Neutrophil (primary cell): ENCODE results near the gene CACNA2D3.

Experiments
- H3K27ac ChIP-seq: fragments of 200-600 bp; sonication (generic); 2 replicates; pipeline ENCODE4 v1.5.1; 2016; ENCODE audit warnings: mild to moderate bottlenecking, moderate library complexity
- H3K27me3 ChIP-seq: fragments of 200-600 bp; sonication (generic); 2 replicates; pipeline ENCODE4 v1.6.0; 2016; ENCODE audit warnings: mild to moderate bottlenecking
- H3K36me3 ChIP-seq: fragments of 200-600 bp; sonication (generic); 2 replicates; pipeline ENCODE4 v1.5.1; 2017
- H3K4me1 ChIP-seq, 2 experiments: fragments of 200-600 bp in 1 of 2; sonication (generic) in 1 of 2; 1 replicate in 1 of 2; 2 replicates in 1 of 2; pipeline versions ENCODE4 v1.5.1 to v1.6.1; 2013 to 2016; ENCODE audit warnings: low read depth in 1 of 2, low read length in 1 of 2, mild to moderate bottlenecking in 1 of 2, moderate library complexity in 1 of 2; ENCODE audit not compliant: control insufficient read depth in 1 of 2, insufficient read depth in 1 of 2
- H3K4me3 ChIP-seq, 2 experiments: fragments of 200-600 bp in 1 of 2; sonication (generic) in 1 of 2; 1 replicate in 1 of 2; 2 replicates in 1 of 2; pipeline ENCODE4 v1.5.1; 2013 to 2016; ENCODE audit warnings: low read depth in 1 of 2, low read length in 1 of 2, mild to moderate bottlenecking in 1 of 2, moderate library complexity in 1 of 2
- H3K9me3 ChIP-seq: fragments of 200-600 bp; sonication (generic); 2 replicates; pipeline ENCODE4 v1.5.1; 2016
- TF ChIP-seq, protein P1 (sequence below): fragments of 200-600 bp; sonication (generic); IDR thresholded peaks from 2 replicates; pipeline ENCODE4 v1.5.1; 2016; ENCODE audit warnings: antibody characterized with exemption

CACNA2D3 gene

GRCh38 chr3:54294214-54294613 lies 171.9 kb downstream of the CACNA2D3 start:
- Histone ChIP-seq H3K36me3 (no peaks in the 10 kb centered on the region), H3K4me3 (no peak overlapping the region), H3K4me1 (no peaks in the 10 kb centered on the region), H3K27me3 (no peaks in the 10 kb centered on the region), H3K27ac (no peak overlapping the region), H3K9me3 (no peaks in the 10 kb centered on the region)
- TF ChIP-seq, protein P1, sequence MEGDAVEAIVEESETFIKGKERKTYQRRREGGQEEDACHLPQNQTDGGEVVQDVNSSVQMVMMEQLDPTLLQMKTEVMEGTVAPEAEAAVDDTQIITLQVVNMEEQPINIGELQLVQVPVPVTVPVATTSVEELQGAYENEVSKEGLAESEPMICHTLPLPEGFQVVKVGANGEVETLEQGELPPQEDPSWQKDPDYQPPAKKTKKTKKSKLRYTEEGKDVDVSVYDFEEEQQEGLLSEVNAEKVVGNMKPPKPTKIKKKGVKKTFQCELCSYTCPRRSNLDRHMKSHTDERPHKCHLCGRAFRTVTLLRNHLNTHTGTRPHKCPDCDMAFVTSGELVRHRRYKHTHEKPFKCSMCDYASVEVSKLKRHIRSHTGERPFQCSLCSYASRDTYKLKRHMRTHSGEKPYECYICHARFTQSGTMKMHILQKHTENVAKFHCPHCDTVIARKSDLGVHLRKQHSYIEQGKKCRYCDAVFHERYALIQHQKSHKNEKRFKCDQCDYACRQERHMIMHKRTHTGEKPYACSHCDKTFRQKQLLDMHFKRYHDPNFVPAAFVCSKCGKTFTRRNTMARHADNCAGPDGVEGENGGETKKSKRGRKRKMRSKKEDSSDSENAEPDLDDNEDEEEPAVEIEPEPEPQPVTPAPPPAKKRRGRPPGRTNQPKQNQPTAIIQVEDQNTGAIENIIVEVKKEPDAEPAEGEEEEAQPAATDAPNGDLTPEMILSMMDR: no peak

GRCh38 chr3:54296531-54296930 lies 174.2 kb downstream of the CACNA2D3 start:
- Histone ChIP-seq H3K36me3 (no peaks in the 10 kb centered on the region), H3K27ac (no peak overlapping the region), H3K27me3 (no peaks in the 10 kb centered on the region), H3K9me3 (no peaks in the 10 kb centered on the region), H3K4me3 (no peak overlapping the region), H3K4me1 (no peaks in the 10 kb centered on the region)
- TF ChIP-seq, protein P1: no peak

GRCh38 chr3:54299169-54299935 lies 177.0 kb downstream of the CACNA2D3 start:
- H3K27ac ChIP-seq: no peak overlapping the region
- H3K4me3 ChIP-seq: no peak overlapping the region
- no peaks in the 10 kb centered on the region for H3K4me1 ChIP-seq
- no peaks in the 10 kb centered on the region for H3K36me3 ChIP-seq
- TF ChIP-seq, protein P1: no peak
- no peaks in the 10 kb centered on the region for H3K9me3 ChIP-seq
- H3K27me3 ChIP-seq: no peaks in the 10 kb centered on the region

GRCh38 chr3:54303517-54304375 lies 181.4 kb downstream of the CACNA2D3 start:
- H3K9me3 ChIP-seq: no peaks in the 10 kb centered on the region
- no peak overlapping the region for H3K4me3 ChIP-seq
- H3K4me1 ChIP-seq: no peaks in the 10 kb centered on the region
- no peaks in the 10 kb centered on the region for H3K27me3 ChIP-seq
- TF ChIP-seq, protein P1: no peak
- no peak overlapping the region for H3K27ac ChIP-seq
- H3K36me3 ChIP-seq: no peaks in the 10 kb centered on the region

DNA sequence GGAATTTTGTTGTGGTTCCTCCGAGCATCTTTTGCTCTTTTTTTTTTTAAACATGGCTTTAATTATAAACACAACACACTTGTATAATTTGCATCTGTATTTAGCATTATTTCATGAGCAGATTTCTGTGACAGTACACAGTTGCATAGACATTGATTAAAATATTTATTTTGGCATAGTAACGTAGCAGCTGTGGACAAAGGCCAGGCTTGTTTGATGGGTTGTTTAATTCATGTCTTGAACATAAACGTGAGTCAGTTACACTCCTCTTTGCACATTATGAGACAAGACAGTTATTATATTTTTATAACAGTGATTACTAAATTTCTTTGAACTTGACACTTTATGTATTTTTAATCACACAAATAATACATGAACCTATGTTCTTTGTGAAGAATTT lies 182.5 kb downstream of the CACNA2D3 start:
- Histone ChIP-seq H3K9me3 (no peaks in the 10 kb centered on the region), H3K27ac (no peak overlapping the region), H3K36me3 (no peaks in the 10 kb centered on the region), H3K4me1 (no peaks in the 10 kb centered on the region), H3K4me3 (no peak overlapping the region), H3K27me3 (no peaks in the 10 kb centered on the region)
- TF ChIP-seq, protein P1: no peak
